CD8-positive, alpha-beta memory T cell (primary cell): ENCODE results near the gene KCNJ6. TPM values are rescaled to one million over a fixed set of nuclear protein-coding genes. Genes with fewer than 3 reads are reported as not detected.
A peak's percentile ranks its signal among the peaks of the same experiment; 100 is the strongest.
"Not testable (repeated sequence)": the region's sequence is repeated elsewhere in the genome, so short reads cannot be mapped to it uniquely, and the experiment has no call there.

Source experiments
- CTCF ChIA-PET: fragments of 350-600 bp; sonication (Branson Sonifier 250); formaldehyde crosslinking; loops from one replicate; lab custom pipeline; 2021; ENCODE audit warnings: antibody characterized with exemption; lab: Charles Lee
- POLR2A ChIA-PET: fragments of 350-600 bp; sonication (Branson Sonifier 250); formaldehyde crosslinking; loops from one replicate; lab custom pipeline; 2021; ENCODE audit warnings: antibody characterized with exemption; lab: Charles Lee
- DNase-seq, 5 donors: peaks; one replicate each; pipeline versions ENCODE4 v3.0.0 to v3.0.0-alpha.2; 2020 to 2022; ENCODE audit warnings: mixed read lengths in 1 of 5
- H3K27ac ChIP-seq: one replicate; pipeline ENCODE4 v1.7.0; 2013; ENCODE audit warnings: low read depth, mild to moderate bottlenecking, low read length, moderate library complexity
- H3K27me3 ChIP-seq: 2 replicates; pipeline ENCODE4 v1.7.0; 2013; ENCODE audit warnings: low read length, mild to moderate bottlenecking; ENCODE audit not compliant: insufficient read depth, poor library complexity, severe bottlenecking
- H3K36me3 ChIP-seq: 2 replicates; pipeline ENCODE4 v1.7.0; 2013; ENCODE audit warnings: mild to moderate bottlenecking, low read length, moderate library complexity; ENCODE audit not compliant: insufficient read depth
- H3K4me1 ChIP-seq: 2 replicates; pipeline ENCODE4 v1.7.0; 2013; ENCODE audit warnings: mild to moderate bottlenecking, low read length, moderate library complexity; ENCODE audit not compliant: insufficient read depth
- H3K4me3 ChIP-seq: 2 replicates; pipeline ENCODE4 v1.7.0; 2013; ENCODE audit warnings: mild to moderate bottlenecking, low read length
- H3K9me3 ChIP-seq: 2 replicates; pipeline ENCODE4 v1.7.0; 2013; ENCODE audit warnings: mild to moderate bottlenecking, low read length
- H3K27ac Mint-ChIP-seq, 8 donors: one replicate each; pipeline ENCODE4 v1.8.0; 2020 to 2021; ENCODE audit warnings: mixed read lengths in 8 of 8, mild to moderate bottlenecking in 6 of 8, inconsistent platforms in 3 of 8, moderate library complexity in 3 of 8
- H3K27me3 Mint-ChIP-seq, 2 donors: one replicate each; pipeline ENCODE4 v1.8.0; 2020 to 2021; ENCODE audit warnings: mixed read lengths in 2 of 2, mild to moderate bottlenecking in 1 of 2, moderate library complexity in 1 of 2
- H3K36me3 Mint-ChIP-seq, 3 donors: one replicate each; pipeline ENCODE4 v1.8.0; 2020 to 2021; ENCODE audit warnings: mixed read lengths in 3 of 3, inconsistent platforms in 1 of 3, mild to moderate bottlenecking in 1 of 3
- H3K4me1 Mint-ChIP-seq, 3 donors: one replicate each; pipeline ENCODE4 v1.8.0; 2020 to 2021; ENCODE audit warnings: mixed read lengths in 3 of 3, inconsistent platforms in 1 of 3, mild to moderate bottlenecking in 1 of 3
- H3K4me3 Mint-ChIP-seq, 7 donors: one replicate each; pipeline ENCODE4 v1.8.0; 2020 to 2021; ENCODE audit warnings: mixed read lengths in 7 of 7, mild to moderate bottlenecking in 6 of 7, moderate library complexity in 4 of 7, inconsistent platforms in 2 of 7
- H3K9me3 Mint-ChIP-seq, 5 donors: one replicate each; pipeline ENCODE4 v1.8.0; 2020 to 2022; ENCODE audit warnings: mixed read lengths in 5 of 5, mild to moderate bottlenecking in 3 of 5, moderate library complexity in 2 of 5, inconsistent platforms in 1 of 5
- polyA plus RNA-seq: library from polyadenylated mRNA; unstranded; fragments of 300-500 nt; fragmentation: Illumina TruSeq; gene quantifications from one replicate; pipeline ENCODE4 v1.2.3, GENCODE V29; 2021
- total RNA-seq, 2 experiments: library from RNA; stranded (reverse); gene quantifications; one replicate each; pipeline ENCODE4 v1.2.3, GENCODE V29; 2021

KCNJ6 gene
- total and polyA plus RNA-seq, 3 experiments from 2014 or later = not detected

GRCh38 chr21:37669249-37669648 lies 247.0 kb downstream of the KCNJ6 start:
- peaks cover 10 to 25% of the 10 kb centered on the region in 2 donors for H3K27me3 Mint-ChIP-seq
- no peak overlapping the region for H3K27ac Mint-ChIP-seq
- CTCF ChIA-PET = no interaction called here
- H3K4me1 Mint-ChIP-seq = no peaks in the 10 kb centered on the region
- H3K4me1 ChIP-seq = no peaks in the 10 kb centered on the region
- H3K36me3 Mint-ChIP-seq = no peaks in the 10 kb centered on the region
- H3K9me3 ChIP-seq = no peaks in the 10 kb centered on the region
- peaks cover 4% of the 10 kb centered on the region for H3K27me3 ChIP-seq
- no peak overlapping the region for H3K4me3 Mint-ChIP-seq
- H3K4me3 ChIP-seq = no peak overlapping the region
- H3K27ac ChIP-seq = no peak overlapping the region
- no peaks in the 10 kb centered on the region for H3K36me3 ChIP-seq
- DNase-seq = no peak
- no peaks in the 10 kb centered on the region for H3K9me3 Mint-ChIP-seq
- POLR2A ChIA-PET = no interaction called here

- Mint-ChIP-seq H3K4me3 (peak overlapping the region in 1 of 7 donors; percentile 18), H3K9me3 (no peaks in the 10 kb centered on the region)
Observed at GRCh38 chr21:37668462-37669239, 247.6 kb downstream of the KCNJ6 start.

DNA sequence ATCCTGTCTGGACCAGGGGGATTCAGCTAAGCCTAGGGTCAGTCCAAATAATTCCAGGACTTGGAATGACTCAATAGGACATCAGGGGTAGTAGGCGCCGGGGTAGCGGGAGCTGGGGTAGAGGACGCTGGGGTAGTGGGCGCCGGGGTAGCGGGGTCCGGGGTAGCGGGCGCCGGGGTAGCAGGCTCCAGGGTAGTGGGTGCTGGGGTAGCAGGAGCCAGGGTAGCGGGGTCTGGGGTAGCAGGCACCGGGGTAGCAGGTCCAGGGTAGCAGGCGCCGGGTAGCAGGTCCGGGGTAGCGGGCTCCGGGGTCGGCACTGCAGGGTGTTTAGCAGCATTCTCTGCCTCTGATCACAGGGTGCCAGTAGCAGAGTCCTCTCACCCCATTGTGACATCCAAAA lies 248.9 kb downstream of the KCNJ6 start:
- no peaks in the 10 kb centered on the region for H3K27me3 ChIP-seq
- DNase-seq = no peak
- H3K4me1 Mint-ChIP-seq = no peaks in the 10 kb centered on the region
- ChIA-PET CTCF (no interaction called here), POLR2A (no interaction called here)
- no peaks in the 10 kb centered on the region for H3K36me3 ChIP-seq
- H3K36me3 Mint-ChIP-seq = no peaks in the 10 kb centered on the region
- H3K4me1 ChIP-seq = no peaks in the 10 kb centered on the region
- no peak overlapping the region for H3K4me3 ChIP-seq
- no peaks in the 10 kb centered on the region for H3K9me3 ChIP-seq
- no peak overlapping the region for H3K27ac ChIP-seq
- peak overlapping the region in 1 of 8 donors; percentile 36 for H3K27ac Mint-ChIP-seq
- H3K4me3 Mint-ChIP-seq = no peak overlapping the region
- H3K9me3 Mint-ChIP-seq = no peaks in the 10 kb centered on the region
- H3K27me3 Mint-ChIP-seq = peaks cover 6 to 12% of the 10 kb centered on the region in 2 donors

More at GRCh38 chr21:37668462-37669239, 247.6 kb downstream of the KCNJ6 start:
- Histone ChIP-seq H3K9me3 (no peaks in the 10 kb centered on the region), H3K27me3 (peaks cover 1% of the 10 kb centered on the region), H3K4me1 (no peaks in the 10 kb centered on the region), H3K36me3 (no peaks in the 10 kb centered on the region), H3K4me3 (no peak overlapping the region), H3K27ac (no peak overlapping the region)
- Mint-ChIP-seq H3K36me3 (no peaks in the 10 kb centered on the region), H3K4me1 (no peaks in the 10 kb centered on the region), H3K27ac (no peak overlapping the region), H3K27me3 (peaks cover 6 to 19% of the 10 kb centered on the region in 2 donors)
- DNase-seq = no peak
- POLR2A ChIA-PET = no interaction called here
- CTCF ChIA-PET = no interaction called here

DNA sequence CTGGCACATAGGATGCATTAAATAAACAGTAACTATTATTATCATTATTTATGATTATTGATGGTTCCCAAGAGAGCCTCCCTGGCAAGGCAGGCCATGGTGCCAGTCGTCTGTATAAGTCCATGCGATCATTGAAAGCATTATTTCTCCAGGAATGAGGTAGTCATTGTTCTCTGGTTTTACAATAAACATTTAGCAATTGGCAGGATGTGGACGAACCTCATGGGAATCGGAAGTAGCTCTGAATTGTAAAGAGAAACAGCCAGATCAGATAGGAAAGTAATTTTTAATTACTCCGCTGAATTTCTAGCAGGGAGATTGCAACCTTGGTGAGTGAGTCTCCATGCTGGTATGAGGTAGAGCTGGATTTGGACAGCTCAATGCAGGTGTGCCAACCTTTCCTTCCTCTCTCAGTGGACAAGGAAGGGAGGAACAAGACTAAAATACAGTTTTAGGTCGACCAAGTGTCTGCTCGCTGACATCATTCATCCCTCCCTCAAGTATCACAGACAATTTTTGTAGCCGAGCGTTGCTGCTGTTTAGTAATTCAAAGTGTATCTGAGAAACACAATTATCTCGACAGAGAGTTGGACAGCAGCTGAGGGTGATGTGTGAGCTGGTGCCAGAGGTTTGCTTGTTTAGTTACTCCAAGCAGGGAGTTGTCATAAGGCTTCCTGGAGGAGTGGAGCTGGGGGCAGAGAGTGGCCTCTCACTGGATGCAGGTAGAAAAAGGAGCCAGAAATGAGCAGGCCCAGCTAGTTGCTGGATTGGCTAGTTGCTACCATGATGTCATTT lies 250.8 kb downstream of the KCNJ6 start:
- H3K36me3 ChIP-seq = no peaks in the 10 kb centered on the region
- H3K4me3 ChIP-seq = no peak overlapping the region
- no peaks in the 10 kb centered on the region for H3K4me1 ChIP-seq
- H3K27ac ChIP-seq = no peak overlapping the region
- no peaks in the 10 kb centered on the region for H3K27me3 ChIP-seq
- Mint-ChIP-seq H3K9me3 (no peaks in the 10 kb centered on the region), H3K36me3 (no peaks in the 10 kb centered on the region), H3K27ac (no peak overlapping the region), H3K4me3 (no peak overlapping the region), H3K4me1 (no peaks in the 10 kb centered on the region), H3K27me3 (peaks cover 5 to 13% of the 10 kb centered on the region in 2 donors)
- H3K9me3 ChIP-seq = no peaks in the 10 kb centered on the region
- POLR2A ChIA-PET = no interaction called here
- CTCF ChIA-PET = no interaction called here
- no peak for DNase-seq

DNA sequence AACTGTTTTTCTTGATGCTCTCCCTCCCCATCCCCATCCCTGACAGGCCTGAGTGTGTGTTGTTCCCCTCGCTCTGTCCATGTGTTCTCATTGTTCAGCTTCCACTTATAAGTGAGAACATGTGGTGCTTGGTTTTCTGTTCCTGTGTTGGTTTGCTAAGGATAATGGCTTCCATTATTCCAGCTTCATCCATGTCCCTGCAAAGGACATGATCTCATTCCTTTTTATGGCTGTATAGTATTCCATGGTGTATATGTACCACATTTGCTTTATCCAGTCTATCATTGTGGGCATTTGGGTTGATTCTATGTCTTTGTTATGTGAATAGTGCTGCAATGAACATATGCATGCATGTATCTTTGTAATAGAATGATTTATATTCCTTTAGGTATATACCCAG lies 254.0 kb downstream of the KCNJ6 start:
- H3K27ac ChIP-seq, H3K4me1 ChIP-seq, DNase-seq, H3K9me3 ChIP-seq, H3K4me3 ChIP-seq, CTCF ChIA-PET, H3K27ac Mint-ChIP-seq, POLR2A ChIA-PET, H3K36me3 Mint-ChIP-seq, H3K4me3 Mint-ChIP-seq, H3K4me1 Mint-ChIP-seq, H3K9me3 Mint-ChIP-seq, H3K27me3 ChIP-seq, H3K36me3 ChIP-seq: not testable (repeated sequence)
- H3K27me3 Mint-ChIP-seq = peaks cover 6 to 23% of the 10 kb centered on the region in 2 donors

DNA sequence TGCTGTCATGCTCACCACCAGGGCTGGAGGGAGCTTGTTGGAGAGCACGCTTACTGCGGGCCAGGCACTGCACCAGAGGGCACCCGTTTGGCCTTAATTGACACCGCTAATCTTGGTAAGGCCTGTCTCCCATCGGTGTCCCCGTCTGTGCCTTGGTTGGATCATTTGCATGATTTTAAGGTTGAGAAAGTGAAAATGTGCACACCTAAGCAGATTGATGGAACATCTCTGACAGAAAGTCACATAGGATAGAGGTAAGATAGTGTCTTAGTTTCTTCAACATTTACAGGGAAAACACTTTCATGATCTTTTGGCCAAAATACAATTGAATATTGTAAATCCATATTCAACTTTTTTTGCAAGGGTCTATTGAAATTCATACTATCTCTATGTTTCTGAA lies 255.5 kb downstream of the KCNJ6 start:
- no peak overlapping the region for H3K27ac ChIP-seq
- H3K4me3 Mint-ChIP-seq = no peak overlapping the region
- H3K27ac Mint-ChIP-seq = no peak overlapping the region
- no peak for DNase-seq
- H3K36me3 Mint-ChIP-seq = no peaks in the 10 kb centered on the region
- H3K36me3 ChIP-seq = no peaks in the 10 kb centered on the region
- no peaks in the 10 kb centered on the region for H3K9me3 ChIP-seq
- H3K9me3 Mint-ChIP-seq = no peaks in the 10 kb centered on the region
- no peak overlapping the region for H3K4me3 ChIP-seq
- CTCF ChIA-PET = no interaction called here
- no peaks in the 10 kb centered on the region for H3K4me1 ChIP-seq
- POLR2A ChIA-PET = no interaction called here
- H3K27me3 ChIP-seq = no peaks in the 10 kb centered on the region
- no peaks in the 10 kb centered on the region for H3K4me1 Mint-ChIP-seq
- peaks cover 6 to 30% of the 10 kb centered on the region in 2 donors for H3K27me3 Mint-ChIP-seq

- Histone ChIP-seq H3K4me3 (no peak overlapping the region), H3K9me3 (no peaks in the 10 kb centered on the region), H3K4me1 (no peaks in the 10 kb centered on the region), H3K36me3 (no peaks in the 10 kb centered on the region), H3K27me3 (no peaks in the 10 kb centered on the region), H3K27ac (no peak overlapping the region)
- H3K4me1 Mint-ChIP-seq = no peaks in the 10 kb centered on the region
- ChIA-PET POLR2A (no interaction called here), CTCF (no interaction called here)
- no peak overlapping the region for H3K4me3 Mint-ChIP-seq
- no peak for DNase-seq
- H3K9me3 Mint-ChIP-seq = no peaks in the 10 kb centered on the region
- no peaks in the 10 kb centered on the region for H3K36me3 Mint-ChIP-seq
- H3K27me3 Mint-ChIP-seq = peaks cover 9 to 34% of the 10 kb centered on the region in 2 donors
- no peak overlapping the region for H3K27ac Mint-ChIP-seq
Observed at GRCh38 chr21:37659874-37660273, 256.4 kb downstream of the KCNJ6 start.

GRCh38 chr21:37658817-37659458 lies 257.3 kb downstream of the KCNJ6 start:
- Mint-ChIP-seq H3K27me3 (peaks cover 9 to 38% of the 10 kb centered on the region in 2 donors), H3K9me3 (no peaks in the 10 kb centered on the region), H3K36me3 (no peaks in the 10 kb centered on the region), H3K4me3 (no peak overlapping the region), H3K27ac (peak overlapping the region in 1 of 8 donors; percentile 86), H3K4me1 (no peaks in the 10 kb centered on the region)
- DNase-seq = no peak
- Histone ChIP-seq H3K4me1 (no peaks in the 10 kb centered on the region), H3K27me3 (no peaks in the 10 kb centered on the region), H3K27ac (no peak overlapping the region), H3K36me3 (no peaks in the 10 kb centered on the region), H3K4me3 (no peak overlapping the region), H3K9me3 (no peaks in the 10 kb centered on the region)
- ChIA-PET POLR2A (no interaction called here), CTCF (no interaction called here)
